B cell (primary cell): ENCODE measurements around the gene CYREN.

Experiments used
- CTCF ChIP-seq: fragments of 200-600 bp; IDR thresholded peaks from one replicate; pipeline ENCODE4 v1.8.0; 2022; ENCODE audit warnings: antibody characterized with exemption, mild to moderate bottlenecking
- EZH2 ChIP-seq: IDR thresholded peaks from 2 replicates; pipeline ENCODE4 v1.6.1; 2012; ENCODE audit warnings: borderline replicate concordance, low read depth, mild to moderate bottlenecking, moderate library complexity, low read length; ENCODE audit not compliant: insufficient read depth, poor library complexity, severe bottlenecking

GRCh38 chr7:135151533-135151932 is 19.0 kb downstream of the CYREN start:
- TF ChIP-seq EZH2 (no peak), CTCF (no peak)
